ENCODE results near the gene RXRA. TPM values are rescaled to one million over a fixed set of nuclear protein-coding genes. Genes with fewer than 3 reads are reported as not detected.

Gene RXRA
- total and polyA plus RNA-seq, 2 donors (not counting 3 experiments of a cell fraction or from before 2014, with no cell fraction given), result 15.4 to 37.4 TPM

GRCh38 chr9:134339183-134339806 is 13.0 kb downstream of the RXRA start:
- peak; percentile 67 for FAIRE-seq
- no peaks in the 10 kb centered on the region for H3K9me1 ChIP-seq (replicated peaks; ENCODE audit: control insufficient read depth, extremely low read depth, insufficient read depth, low read length)
- POLR2A ChIA-PET, result no interaction called here
- intact Hi-C loops (cut with micrococcal nuclease) (no loop called here), dilution Hi-C loops (cut with MboI; ENCODE audit: extremely low pct_ligation_motif_present, low sequenced_read_pairs) (no loop called here)
- no peak overlapping the region for H3K9ac ChIP-seq (replicated peaks; ENCODE audit: extremely low read depth, insufficient read depth, low read length)
- peaks cover 42% of the 10 kb centered on the region for H3K4me1 ChIP-seq (ENCODE audit: control insufficient read depth, extremely low read depth, insufficient read depth, low read length)
- H3K4me2 ChIP-seq (ENCODE audit: insufficient read depth, low read length), result no peak overlapping the region
- TF ChIP-seq POLR2AphosphoS5 (IDR thresholded peaks at IDR 0.05; ENCODE audit: insufficient read depth, low read depth, low read length) (no peak), FOS (IDR thresholded peaks at IDR 0.05; ENCODE audit: borderline replicate concordance, insufficient read depth, low read length) (no peak), MYC (IDR thresholded peaks at IDR 0.05; ENCODE audit: low read depth, low read length) (no peak), POLR2A (IDR thresholded peaks at IDR 0.05; ENCODE audit: low read depth, low read length) (no peak), GATA2 (IDR thresholded peaks at IDR 0.05; ENCODE audit: insufficient read depth, insufficient read length, low read depth, low read length) (no peak), JUN (IDR thresholded peaks at IDR 0.05; ENCODE audit: borderline replicate concordance, insufficient read depth, insufficient read length, low read depth) (no peak), EZH2 (IDR thresholded peaks at IDR 0.05; ENCODE audit: borderline replicate concordance, low read depth, low read length, severe bottlenecking) (no peak)
- TF ChIP-seq, protein P1, sequence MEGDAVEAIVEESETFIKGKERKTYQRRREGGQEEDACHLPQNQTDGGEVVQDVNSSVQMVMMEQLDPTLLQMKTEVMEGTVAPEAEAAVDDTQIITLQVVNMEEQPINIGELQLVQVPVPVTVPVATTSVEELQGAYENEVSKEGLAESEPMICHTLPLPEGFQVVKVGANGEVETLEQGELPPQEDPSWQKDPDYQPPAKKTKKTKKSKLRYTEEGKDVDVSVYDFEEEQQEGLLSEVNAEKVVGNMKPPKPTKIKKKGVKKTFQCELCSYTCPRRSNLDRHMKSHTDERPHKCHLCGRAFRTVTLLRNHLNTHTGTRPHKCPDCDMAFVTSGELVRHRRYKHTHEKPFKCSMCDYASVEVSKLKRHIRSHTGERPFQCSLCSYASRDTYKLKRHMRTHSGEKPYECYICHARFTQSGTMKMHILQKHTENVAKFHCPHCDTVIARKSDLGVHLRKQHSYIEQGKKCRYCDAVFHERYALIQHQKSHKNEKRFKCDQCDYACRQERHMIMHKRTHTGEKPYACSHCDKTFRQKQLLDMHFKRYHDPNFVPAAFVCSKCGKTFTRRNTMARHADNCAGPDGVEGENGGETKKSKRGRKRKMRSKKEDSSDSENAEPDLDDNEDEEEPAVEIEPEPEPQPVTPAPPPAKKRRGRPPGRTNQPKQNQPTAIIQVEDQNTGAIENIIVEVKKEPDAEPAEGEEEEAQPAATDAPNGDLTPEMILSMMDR (IDR thresholded peaks at IDR 0.05; ENCODE audit: extremely low read depth in 1 of 2, insufficient read depth in 1 of 2, low read depth in 1 of 2, low read length in 2 of 2), result no peak
- TF ChIP-seq, protein P2, sequence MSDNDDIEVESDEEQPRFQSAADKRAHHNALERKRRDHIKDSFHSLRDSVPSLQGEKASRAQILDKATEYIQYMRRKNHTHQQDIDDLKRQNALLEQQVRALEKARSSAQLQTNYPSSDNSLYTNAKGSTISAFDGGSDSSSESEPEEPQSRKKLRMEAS (IDR thresholded peaks at IDR 0.05; ENCODE audit: insufficient read depth, insufficient read length), result no peak
- CTCF ChIA-PET, result interaction anchor here (2.0 kb wide), 1 partner anchor 11 kb away, joined by 8 read pairs; no protein-coding TSS in a partner anchor
- no peak overlapping the region for H2AFZ ChIP-seq (ENCODE audit: low read depth, low read length)
- no peaks in the 10 kb centered on the region for H4K20me1 ChIP-seq (replicated peaks; ENCODE audit: control insufficient read depth, extremely low read depth, insufficient read depth, low read length)
- peaks cover 51% of the 10 kb centered on the region for H3K79me2 ChIP-seq (ENCODE audit: control insufficient read depth, insufficient read depth, low read length)
- peak; percentile 51 for DNase-seq (ENCODE audit: low read depth, low spot score)
- no TSS peak for BruUV-seq (replicated peaks)
- H3K4me3 ChIP-seq (replicated peaks in 1 of 3; ENCODE audit: insufficient read depth in 1 of 3, low read depth in 1 of 3, low read length in 3 of 3), result no peak overlapping the region
- no peaks in the 10 kb centered on the region for H3K27me3 ChIP-seq (ENCODE audit: control insufficient read depth in 2 of 2, insufficient read depth in 2 of 2, low read length in 2 of 2)
- H3K36me3 ChIP-seq (ENCODE audit: control insufficient read depth in 2 of 2, extremely low read depth in 1 of 2, insufficient read depth in 2 of 2, low read length in 2 of 2), result no peaks in the 10 kb centered on the region
- H3K9me3 ChIP-seq (replicated peaks; ENCODE audit: control insufficient read depth, insufficient read depth, low read length), result no peaks in the 10 kb centered on the region
- peak overlapping the region; percentile 86 for H3K27ac ChIP-seq (ENCODE audit: insufficient read depth, low read depth, low read length)

All from endothelial cell of umbilical vein (primary cell).